Tracheal epithelial cell (primary cell): ENCODE data around the gene ARGLU1. TPM values are rescaled to one million over a fixed set of nuclear protein-coding genes. Genes with fewer than 3 reads are reported as not detected.

Experiments
- total RNA-seq: library from RNA; depleted of rRNA; stranded (reverse); fragments of >200 nt; gene quantifications from 2 replicates; pipeline ENCODE4 v1.2.1, GENCODE V29; 2014

The ARGLU1 gene, protein sequence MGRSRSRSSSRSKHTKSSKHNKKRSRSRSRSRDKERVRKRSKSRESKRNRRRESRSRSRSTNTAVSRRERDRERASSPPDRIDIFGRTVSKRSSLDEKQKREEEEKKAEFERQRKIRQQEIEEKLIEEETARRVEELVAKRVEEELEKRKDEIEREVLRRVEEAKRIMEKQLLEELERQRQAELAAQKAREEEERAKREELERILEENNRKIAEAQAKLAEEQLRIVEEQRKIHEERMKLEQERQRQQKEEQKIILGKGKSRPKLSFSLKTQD
- 17.6 and 20.7 TPM in 2 replicates for total RNA-seq

DNA sequence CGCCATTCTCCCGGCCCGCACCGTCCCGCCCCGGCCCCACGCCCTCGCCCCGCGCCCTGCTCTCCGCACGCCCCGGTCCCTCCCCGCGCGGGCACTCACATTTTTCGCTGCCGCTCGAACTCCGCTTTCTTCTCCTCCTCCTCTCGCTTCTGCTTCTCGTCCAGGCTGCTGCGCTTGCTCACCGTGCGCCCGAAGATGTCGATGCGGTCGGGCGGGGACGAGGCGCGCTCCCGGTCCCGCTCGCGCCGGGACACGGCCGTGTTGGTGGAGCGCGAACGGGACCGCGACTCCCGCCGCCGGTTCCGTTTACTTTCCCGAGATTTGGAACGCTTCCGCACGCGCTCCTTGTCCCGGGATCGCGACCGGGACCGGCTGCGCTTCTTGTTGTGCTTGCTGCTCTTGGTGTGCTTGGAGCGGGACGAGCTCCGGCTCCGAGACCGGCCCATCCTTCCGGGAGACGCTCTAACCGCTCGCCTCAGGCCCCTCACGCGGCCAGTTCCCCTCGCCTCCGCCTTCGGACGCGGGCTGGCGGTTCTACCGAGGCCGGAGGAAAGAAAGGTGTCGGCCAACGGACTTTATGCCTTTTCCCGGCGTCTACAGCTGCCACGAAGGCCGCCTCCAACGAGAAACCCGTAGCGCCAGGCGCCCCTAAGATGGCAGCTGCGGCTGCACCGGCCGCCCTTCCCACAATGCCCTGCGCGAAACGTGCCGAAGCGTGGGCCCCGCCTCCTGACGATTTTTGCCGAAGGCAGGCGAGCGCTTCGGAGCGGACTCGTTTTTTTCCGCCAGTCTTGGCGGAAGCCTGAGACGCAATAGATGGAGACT, at the start of gene ARGLU1:
Gene ARGLU1 (minus strand): TSS at position 664 of the 825 bp plus-strand sequence. CDS start 218 bp downstream, at position 446.

DNA sequence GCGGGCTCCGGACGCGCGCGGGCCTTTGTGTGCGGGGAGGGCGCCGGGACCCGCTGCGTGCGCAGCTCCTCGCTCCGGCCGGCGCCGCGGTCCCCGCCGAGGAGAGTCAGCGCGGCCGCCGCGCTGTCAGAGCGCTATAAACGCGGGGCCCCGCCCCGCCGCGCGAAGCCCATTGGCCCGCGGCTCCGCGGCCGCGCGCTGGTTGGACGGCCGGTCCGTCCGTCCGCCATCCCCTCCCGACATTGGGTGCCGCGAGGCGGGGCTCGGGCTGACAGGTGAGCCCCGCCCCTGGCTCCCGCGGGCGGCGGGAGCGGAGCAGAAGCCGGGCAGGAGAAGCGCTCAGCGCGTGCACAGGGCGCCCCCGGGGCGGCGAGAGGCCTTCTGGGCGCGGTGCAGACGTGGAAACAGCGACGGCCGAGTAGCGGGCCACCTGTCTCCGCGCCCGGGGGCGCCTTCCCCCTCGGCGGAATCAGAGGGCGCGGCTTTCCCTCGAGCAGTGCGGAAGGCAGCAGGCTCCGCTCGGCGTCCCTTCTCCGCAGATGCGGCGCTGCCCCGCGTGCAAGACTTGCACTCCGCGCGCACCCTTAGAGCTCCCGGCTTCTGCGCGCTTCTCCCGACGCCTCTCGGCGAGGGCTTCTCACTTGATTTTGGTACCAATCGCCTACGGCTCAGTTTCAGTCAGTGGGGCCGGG, 32.2 kb downstream of the ARGLU1 start, which contains the start of gene EFNB2:
Gene EFNB2 (minus strand): TSS at position 111 of the 692 bp plus-strand sequence. CDS start 698 bp downstream, outside the sequence.

Other genes with a start within 250 kb of the ARGLU1 start
- gene EFNB2, start 32.5 kb downstream of the ARGLU1 start, total RNA-seq, result 12.6 and 33.5 TPM in 2 replicates